ENCODE measurements around the gene ABCA12. TPM values are rescaled to one million over a fixed set of nuclear protein-coding genes. Genes with fewer than 3 reads are reported as not detected.

Gene ABCA12
- total RNA-seq, 1 donor from 2014 or later = not detected

GRCh38 chr2:215082446-215082845 lies 56.0 kb downstream of the ABCA12 start:
- Histone ChIP-seq H3K4me3 (ENCODE audit: low read length in 3 of 3) (no peak overlapping the region), H3K4me1 (ENCODE audit: control insufficient read depth in 3 of 3, insufficient read depth in 3 of 3, low read length in 3 of 3) (no peaks in the 10 kb centered on the region), H3K27ac (ENCODE audit: low read depth, low read length) (no peak overlapping the region), H3K36me3 (ENCODE audit: control insufficient read depth in 3 of 3, insufficient read depth in 3 of 3, low read length in 3 of 3) (no peaks in the 10 kb centered on the region), H3K9me3 (ENCODE audit: control insufficient read depth in 3 of 3, low read length in 3 of 3) (no peaks in the 10 kb centered on the region), H3K9ac (ENCODE audit: low read depth in 1 of 3, low read length in 3 of 3) (no peak overlapping the region), H3K27me3 (ENCODE audit: control insufficient read depth in 3 of 3, insufficient read depth in 3 of 3, low read length in 3 of 3) (no peaks in the 10 kb centered on the region)

- Histone ChIP-seq H3K27me3 (ENCODE audit: control insufficient read depth in 3 of 3, insufficient read depth in 3 of 3, low read length in 3 of 3) (no peaks in the 10 kb centered on the region), H3K4me1 (ENCODE audit: control insufficient read depth in 3 of 3, insufficient read depth in 3 of 3, low read length in 3 of 3) (no peaks in the 10 kb centered on the region), H3K4me3 (ENCODE audit: low read length in 3 of 3) (no peak overlapping the region), H3K9ac (ENCODE audit: low read depth in 1 of 3, low read length in 3 of 3) (no peak overlapping the region), H3K9me3 (ENCODE audit: control insufficient read depth in 3 of 3, low read length in 3 of 3) (no peaks in the 10 kb centered on the region), H3K36me3 (ENCODE audit: control insufficient read depth in 3 of 3, insufficient read depth in 3 of 3, low read length in 3 of 3) (no peaks in the 10 kb centered on the region), H3K27ac (ENCODE audit: low read depth, low read length) (no peak overlapping the region)
These were observed 57.9 kb downstream of the ABCA12 start for GRCh38 chr2:215080545-215080944.

- H3K27ac ChIP-seq (ENCODE audit: low read depth, low read length) = no peak overlapping the region
- no peaks in the 10 kb centered on the region for H3K9me3 ChIP-seq (ENCODE audit: control insufficient read depth in 3 of 3, low read length in 3 of 3)
- H3K9ac ChIP-seq (ENCODE audit: low read depth in 1 of 3, low read length in 3 of 3) = no peak overlapping the region
These were observed 66.8 kb downstream of the ABCA12 start for GRCh38 chr2:215071676-215072075.

GRCh38 chr2:215068399-215068798 lies 70.0 kb downstream of the ABCA12 start:
- no peak overlapping the region for H3K4me3 ChIP-seq (ENCODE audit: low read length in 3 of 3)
- no peaks in the 10 kb centered on the region for H3K9me3 ChIP-seq (ENCODE audit: control insufficient read depth in 3 of 3, low read length in 3 of 3)
- H3K27me3 ChIP-seq (ENCODE audit: control insufficient read depth in 3 of 3, insufficient read depth in 3 of 3, low read length in 3 of 3) = no peaks in the 10 kb centered on the region
- H3K9ac ChIP-seq (ENCODE audit: low read depth in 1 of 3, low read length in 3 of 3) = no peak overlapping the region
- H3K4me1 ChIP-seq (ENCODE audit: control insufficient read depth in 3 of 3, insufficient read depth in 3 of 3, low read length in 3 of 3) = no peaks in the 10 kb centered on the region
- H3K36me3 ChIP-seq (ENCODE audit: control insufficient read depth in 3 of 3, insufficient read depth in 3 of 3, low read length in 3 of 3) = no peaks in the 10 kb centered on the region
- H3K27ac ChIP-seq (ENCODE audit: low read depth, low read length) = no peak overlapping the region

More at GRCh38 chr2:215071676-215072075, 66.8 kb downstream of the ABCA12 start:
- H3K36me3 ChIP-seq (ENCODE audit: control insufficient read depth in 3 of 3, insufficient read depth in 3 of 3, low read length in 3 of 3) = no peaks in the 10 kb centered on the region
- no peaks in the 10 kb centered on the region for H3K4me1 ChIP-seq (ENCODE audit: control insufficient read depth in 3 of 3, insufficient read depth in 3 of 3, low read length in 3 of 3)
- no peak overlapping the region for H3K4me3 ChIP-seq (ENCODE audit: low read length in 3 of 3)
- peaks cover 0 to 5% (median 0%) of the 10 kb centered on the region in 3 donors for H3K27me3 ChIP-seq (ENCODE audit: control insufficient read depth in 3 of 3, insufficient read depth in 3 of 3, low read length in 3 of 3)

- Histone ChIP-seq H3K9me3 (ENCODE audit: control insufficient read depth in 3 of 3, low read length in 3 of 3) (no peaks in the 10 kb centered on the region), H3K4me3 (ENCODE audit: low read length in 3 of 3) (no peak overlapping the region), H3K4me1 (ENCODE audit: control insufficient read depth in 3 of 3, insufficient read depth in 3 of 3, low read length in 3 of 3) (no peaks in the 10 kb centered on the region)
These were observed 72.3 kb downstream of the ABCA12 start for GRCh38 chr2:215066124-215066523.

GRCh38 chr2:215063526-215063925 lies 74.9 kb downstream of the ABCA12 start:
- no peak overlapping the region for H3K9ac ChIP-seq (ENCODE audit: low read depth in 1 of 3, low read length in 3 of 3)
- H3K27me3 ChIP-seq (ENCODE audit: control insufficient read depth in 3 of 3, insufficient read depth in 3 of 3, low read length in 3 of 3) = no peaks in the 10 kb centered on the region
- H3K36me3 ChIP-seq (ENCODE audit: control insufficient read depth in 3 of 3, insufficient read depth in 3 of 3, low read length in 3 of 3) = no peaks in the 10 kb centered on the region
- H3K9me3 ChIP-seq (ENCODE audit: control insufficient read depth in 3 of 3, low read length in 3 of 3) = no peaks in the 10 kb centered on the region
- H3K27ac ChIP-seq (ENCODE audit: low read depth, low read length) = no peak overlapping the region
- H3K4me1 ChIP-seq (ENCODE audit: control insufficient read depth in 3 of 3, insufficient read depth in 3 of 3, low read length in 3 of 3) = no peaks in the 10 kb centered on the region
- H3K4me3 ChIP-seq (ENCODE audit: low read length in 3 of 3) = no peak overlapping the region

More at GRCh38 chr2:215066124-215066523, 72.3 kb downstream of the ABCA12 start:
- no peaks in the 10 kb centered on the region for H3K36me3 ChIP-seq (ENCODE audit: control insufficient read depth in 3 of 3, insufficient read depth in 3 of 3, low read length in 3 of 3)
- H3K27me3 ChIP-seq (ENCODE audit: control insufficient read depth in 3 of 3, insufficient read depth in 3 of 3, low read length in 3 of 3) = no peaks in the 10 kb centered on the region
- H3K27ac ChIP-seq (ENCODE audit: low read depth, low read length) = no peak overlapping the region
- no peak overlapping the region for H3K9ac ChIP-seq (ENCODE audit: low read depth in 1 of 3, low read length in 3 of 3)

GRCh38 chr2:215060861-215061536 lies 77.4 kb downstream of the ABCA12 start:
- Histone ChIP-seq H3K27ac (ENCODE audit: low read depth, low read length) (no peak overlapping the region), H3K9ac (ENCODE audit: low read depth in 1 of 3, low read length in 3 of 3) (no peak overlapping the region), H3K4me1 (ENCODE audit: control insufficient read depth in 3 of 3, insufficient read depth in 3 of 3, low read length in 3 of 3) (no peaks in the 10 kb centered on the region), H3K4me3 (ENCODE audit: low read length in 3 of 3) (no peak overlapping the region), H3K27me3 (ENCODE audit: control insufficient read depth in 3 of 3, insufficient read depth in 3 of 3, low read length in 3 of 3) (no peaks in the 10 kb centered on the region), H3K36me3 (ENCODE audit: control insufficient read depth in 3 of 3, insufficient read depth in 3 of 3, low read length in 3 of 3) (no peaks in the 10 kb centered on the region), H3K9me3 (ENCODE audit: control insufficient read depth in 3 of 3, low read length in 3 of 3) (no peaks in the 10 kb centered on the region)

- Histone ChIP-seq H3K4me1 (ENCODE audit: control insufficient read depth in 3 of 3, insufficient read depth in 3 of 3, low read length in 3 of 3) (no peaks in the 10 kb centered on the region), H3K36me3 (ENCODE audit: control insufficient read depth in 3 of 3, insufficient read depth in 3 of 3, low read length in 3 of 3) (no peaks in the 10 kb centered on the region)
These were observed 78.7 kb downstream of the ABCA12 start for GRCh38 chr2:215059724-215060123.

GRCh38 chr2:215055891-215056290 lies 82.5 kb downstream of the ABCA12 start:
- H3K9ac ChIP-seq (ENCODE audit: low read depth in 1 of 3, low read length in 3 of 3) = no peak overlapping the region
- no peaks in the 10 kb centered on the region for H3K4me1 ChIP-seq (ENCODE audit: control insufficient read depth in 3 of 3, insufficient read depth in 3 of 3, low read length in 3 of 3)
- H3K9me3 ChIP-seq (ENCODE audit: control insufficient read depth in 3 of 3, low read length in 3 of 3) = no peaks in the 10 kb centered on the region
- no peaks in the 10 kb centered on the region for H3K27me3 ChIP-seq (ENCODE audit: control insufficient read depth in 3 of 3, insufficient read depth in 3 of 3, low read length in 3 of 3)
- no peak overlapping the region for H3K27ac ChIP-seq (ENCODE audit: low read depth, low read length)
- no peaks in the 10 kb centered on the region for H3K36me3 ChIP-seq (ENCODE audit: control insufficient read depth in 3 of 3, insufficient read depth in 3 of 3, low read length in 3 of 3)
- H3K4me3 ChIP-seq (ENCODE audit: low read length in 3 of 3) = no peak overlapping the region

More at GRCh38 chr2:215059724-215060123, 78.7 kb downstream of the ABCA12 start:
- H3K9me3 ChIP-seq (ENCODE audit: control insufficient read depth in 3 of 3, low read length in 3 of 3) = no peaks in the 10 kb centered on the region
- H3K9ac ChIP-seq (ENCODE audit: low read depth in 1 of 3, low read length in 3 of 3) = no peak overlapping the region
- no peak overlapping the region for H3K27ac ChIP-seq (ENCODE audit: low read depth, low read length)
- H3K27me3 ChIP-seq (ENCODE audit: control insufficient read depth in 3 of 3, insufficient read depth in 3 of 3, low read length in 3 of 3) = no peaks in the 10 kb centered on the region
- no peak overlapping the region for H3K4me3 ChIP-seq (ENCODE audit: low read length in 3 of 3)

- Histone ChIP-seq H3K9me3 (ENCODE audit: control insufficient read depth in 3 of 3, low read length in 3 of 3) (no peaks in the 10 kb centered on the region), H3K27me3 (ENCODE audit: control insufficient read depth in 3 of 3, insufficient read depth in 3 of 3, low read length in 3 of 3) (no peaks in the 10 kb centered on the region), H3K4me3 (ENCODE audit: low read length in 3 of 3) (no peak overlapping the region), H3K4me1 (ENCODE audit: control insufficient read depth in 3 of 3, insufficient read depth in 3 of 3, low read length in 3 of 3) (no peaks in the 10 kb centered on the region), H3K36me3 (ENCODE audit: control insufficient read depth in 3 of 3, insufficient read depth in 3 of 3, low read length in 3 of 3) (no peaks in the 10 kb centered on the region), H3K9ac (ENCODE audit: low read depth in 1 of 3, low read length in 3 of 3) (no peak overlapping the region), H3K27ac (ENCODE audit: low read depth, low read length) (no peak overlapping the region)
These were observed 85.6 kb downstream of the ABCA12 start for GRCh38 chr2:215052810-215053209.

Measured in skeletal muscle tissue (tissue), 4 donors.